Measurements from ENCODE around the gene C1QL3. TPM values are rescaled to one million over a fixed set of nuclear protein-coding genes. Genes with fewer than 3 reads are reported as not detected.

The C1QL3 gene
- total and polyA plus RNA-seq, 2 of the 4 experiments (the other 2 are of a cell fraction) = not detected

DNA sequence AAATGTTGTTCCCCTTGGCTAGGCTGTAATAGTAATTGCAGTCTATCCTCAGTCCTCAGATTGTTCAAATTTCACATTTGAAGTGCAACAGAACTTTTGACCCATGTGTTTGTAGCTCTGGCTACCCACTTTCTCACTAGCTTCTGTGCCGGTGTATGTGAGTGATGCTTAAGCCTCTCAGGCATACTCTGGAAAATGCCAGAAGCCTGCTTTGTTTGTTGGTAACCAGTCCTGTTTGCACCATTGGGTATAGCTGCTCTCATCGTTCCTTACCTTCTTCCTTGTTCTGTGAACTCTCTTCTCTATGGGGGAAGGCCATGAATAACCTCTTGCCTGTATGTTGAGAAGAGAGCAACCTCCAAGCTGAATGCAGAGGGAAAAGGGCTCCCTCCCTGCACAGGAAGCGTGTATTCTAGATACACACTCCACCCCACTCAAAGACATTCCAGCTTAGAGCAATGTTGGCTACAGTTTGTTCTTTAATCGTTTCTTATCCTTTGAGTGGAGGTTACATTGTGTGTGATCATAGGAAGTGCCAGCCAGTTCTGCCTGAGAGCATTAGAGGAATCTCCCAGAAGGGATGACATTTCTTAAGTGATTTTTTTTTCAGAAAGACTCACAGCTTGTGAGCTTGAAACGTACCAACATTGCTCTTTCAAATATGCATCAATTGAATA is 40.5 kb downstream of the C1QL3 start:
- no CpG with 5 or more reads among the region's 5 CpGs for WGBS, 2 experiments (ENCODE audit: extremely low coverage in 2 of 2, insufficient read length in 1 of 2)

More for the DNA sequence above, 40.5 kb downstream of the C1QL3 start:
- in situ Hi-C loops (cut with MboI; ENCODE audit: low sequenced_read_pairs) = no loop called here
- no peak for ATAC-seq (ENCODE audit: low read depth)
- ChIA-PET POLR2A (ENCODE audit: unreplicated experiment) (no interaction called here), CTCF (no interaction called here)
- Histone ChIP-seq H2BK20ac (ENCODE audit: low read depth, low read length) (no peak overlapping the region), H3K18ac (ENCODE audit: low read depth, low read length) (no peak overlapping the region), H4K8ac (ENCODE audit: low read depth in 2 of 2, low read length in 2 of 2) (no peak overlapping the region), H3K79me1 (ENCODE audit: low read depth in 1 of 2, low read length in 2 of 2) (no peaks in the 10 kb centered on the region), H2AK9ac (replicated peaks; ENCODE audit: low read depth, low read length, poor library complexity) (no peak overlapping the region), H3K36me3 (ENCODE audit: control insufficient read depth, insufficient read depth, low read length) (no peaks in the 10 kb centered on the region), H2BK15ac (ENCODE audit: low read depth, low read length) (no peak overlapping the region), H3K9me3 (ENCODE audit: control insufficient read depth, insufficient read depth, low read length) (no peaks in the 10 kb centered on the region), H3K4me3 (ENCODE audit: insufficient read depth, low read depth, low read length) (no peak overlapping the region), H3K27ac (ENCODE audit: insufficient read depth, low read length) (no peak overlapping the region), H3K4me2 (ENCODE audit: low read depth, low read length) (no peak overlapping the region), H3K23ac (ENCODE audit: low read depth, low read length) (no peak overlapping the region), H3K9ac (ENCODE audit: low read depth, low read length) (no peak overlapping the region), H4K20me1 (ENCODE audit: insufficient read depth, low read length) (no peaks in the 10 kb centered on the region), H4K91ac (ENCODE audit: insufficient read depth, low read depth, low read length) (no peak overlapping the region), H3K4me1 (ENCODE audit: control insufficient read depth, insufficient read depth, low read length) (no peaks in the 10 kb centered on the region), H3K27me3 (ENCODE audit: control insufficient read depth, insufficient read depth, low read length) (no peaks in the 10 kb centered on the region), H2BK5ac (ENCODE audit: low read depth, low read length, poor library complexity, severe bottlenecking) (no peak overlapping the region), H3K56ac (ENCODE audit: extremely low read depth, insufficient read depth, low read length) (no peak overlapping the region), H3K9me1 (ENCODE audit: insufficient read depth, low read length) (no peaks in the 10 kb centered on the region), H3K14ac (replicated peaks; ENCODE audit: low read depth, low read length) (no peak overlapping the region), H4K5ac (ENCODE audit: low read depth, low read length) (no peak overlapping the region), H2AFZ (replicated peaks; ENCODE audit: low read length, poor library complexity) (no peak overlapping the region), H3K4ac (ENCODE audit: low read depth, low read length) (no peak overlapping the region), H2AK5ac (ENCODE audit: low read depth, low read length) (no peak overlapping the region), H2BK120ac (ENCODE audit: low read depth, low read length) (no peak overlapping the region)
- dilution Hi-C loops (cut with HindIII; ENCODE audit: low sequenced_read_pairs, unreplicated experiment) = no loop called here
- BruUV-seq (replicated peaks) = no TSS peak
- TF ChIP-seq RFX5 (IDR thresholded peaks at IDR 0.05; ENCODE audit: low read depth, low read length) = no peak
- TF ChIP-seq CEBPB (IDR thresholded peaks at IDR 0.05; ENCODE audit: low read depth, low read length) = no peak
- no peak for DNase-seq
- intact Hi-C loops (cut with micrococcal nuclease) = no loop called here
